NCI-H510A treated with DMSO at 0.1 percent for 48 hours (cell line): ENCODE results near the gene LEFTY2.
A peak's percentile ranks its signal among the peaks of the same experiment; 100 is the strongest.
"Not testable (repeated sequence)": the region's sequence is repeated elsewhere in the genome, so short reads cannot be mapped to it uniquely, and the experiment has no call there.

Experiments
- DNase-seq: peaks from one replicate; lab custom pipeline; 2025; lab: John Stamatoyannopoulos, UW

The LEFTY2 gene

DNA sequence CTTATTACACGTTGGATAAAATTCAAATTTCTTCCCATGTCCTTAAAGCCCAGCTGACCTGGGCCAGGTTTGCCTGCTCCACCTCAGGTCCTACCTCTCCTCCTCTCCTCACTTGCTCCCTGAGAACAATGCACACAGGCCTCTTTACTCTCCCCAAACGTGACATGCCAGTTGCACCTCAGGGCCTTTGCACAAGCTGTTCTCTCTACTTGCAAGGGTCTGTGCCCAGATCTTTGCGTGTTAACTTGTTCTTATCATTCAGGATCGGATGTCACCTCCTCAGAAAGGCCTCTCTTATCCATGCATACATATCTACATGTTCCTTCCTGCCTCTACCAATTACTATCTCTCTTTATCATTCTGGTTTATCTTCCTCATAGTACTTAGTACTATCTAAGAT, 37.4 kb downstream of the LEFTY2 start:
- no peak for DNase-seq

DNA sequence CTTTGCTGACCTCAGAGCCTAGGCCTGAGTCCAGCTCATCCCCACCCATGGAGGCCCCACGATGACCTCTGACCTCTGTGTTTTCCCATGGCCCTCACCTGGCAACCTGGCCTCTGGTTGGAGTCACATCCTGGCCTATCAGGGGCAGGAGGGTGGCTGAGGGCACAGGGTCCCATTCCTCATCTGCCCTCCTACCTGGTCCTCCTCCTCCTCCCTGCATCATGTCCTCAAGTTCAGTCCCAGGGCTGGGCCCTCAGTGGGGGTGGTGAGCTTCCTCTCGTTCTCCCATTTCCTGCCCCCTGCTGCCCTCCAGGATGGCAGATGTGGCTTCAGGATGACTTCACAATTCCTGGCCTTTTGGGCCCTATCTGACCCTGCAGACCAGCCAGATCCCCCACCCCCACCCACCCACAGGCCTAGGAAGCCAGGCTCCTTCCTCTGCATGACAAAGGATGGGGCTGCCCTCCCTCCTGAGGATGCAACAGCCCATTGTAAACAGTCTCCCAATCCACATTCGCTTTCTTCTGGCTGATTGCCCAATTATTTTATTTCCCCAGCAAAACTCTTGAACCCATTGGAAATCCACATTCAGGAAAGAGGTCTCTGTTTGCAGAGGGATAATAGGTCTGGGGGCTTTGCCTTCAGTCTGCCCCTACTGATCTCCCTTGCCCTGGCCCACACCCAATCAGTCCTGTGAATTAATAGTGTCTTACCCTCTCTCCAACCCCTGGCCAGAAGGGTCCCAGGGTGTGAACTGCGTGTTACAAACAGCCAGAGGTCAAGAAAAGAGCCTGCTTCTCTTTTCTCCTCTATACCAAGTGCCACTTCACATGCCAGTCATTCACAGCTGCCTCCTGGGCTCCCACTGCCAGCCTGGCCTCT, 41.7 kb downstream of the LEFTY2 start:
- no peak for DNase-seq

DNA sequence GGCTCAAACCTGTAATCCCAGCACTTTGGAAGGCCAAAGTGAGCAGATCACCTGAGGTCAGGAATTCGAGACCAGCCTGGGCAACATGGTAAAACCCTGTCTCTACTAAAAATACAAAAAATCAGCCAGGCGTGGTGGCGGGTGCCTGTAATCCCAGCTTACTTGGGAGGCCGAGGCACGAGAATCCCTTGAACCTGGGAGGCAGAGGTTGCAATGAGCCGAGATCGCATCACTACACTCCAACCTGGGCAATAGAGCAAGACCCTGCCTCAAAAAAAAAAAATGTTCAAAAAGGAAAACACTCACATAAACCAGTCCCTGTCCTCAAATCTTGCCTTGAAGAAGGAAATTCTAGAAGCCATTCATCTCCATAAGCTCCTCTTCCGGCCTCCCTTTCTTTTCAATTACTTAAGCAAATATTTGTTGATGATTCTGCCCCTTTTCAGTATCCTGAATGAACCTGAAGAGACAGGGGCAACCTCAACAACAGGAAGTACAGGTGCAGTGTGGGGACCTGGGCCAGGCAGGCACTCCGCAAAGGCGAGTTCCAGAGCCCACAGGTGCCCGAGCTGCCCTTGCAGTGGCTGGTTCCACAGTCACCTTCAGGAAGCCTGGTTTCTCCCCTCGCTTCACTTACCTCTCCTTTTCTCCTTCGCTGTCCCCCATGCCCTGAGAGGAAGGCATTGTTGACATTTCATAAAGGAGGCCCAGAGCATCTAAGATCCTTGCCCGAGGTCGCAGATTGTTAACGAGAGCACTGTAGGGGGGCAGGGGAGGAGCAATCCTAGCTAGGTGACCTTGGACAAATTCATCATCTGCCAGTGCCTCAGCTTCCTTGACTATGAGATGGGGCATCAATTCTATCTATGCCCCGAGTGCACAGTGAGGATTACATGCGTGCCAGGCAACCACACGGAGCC, 43.2 kb downstream of the LEFTY2 start:
- DNase-seq = peak; percentile 81

DNA sequence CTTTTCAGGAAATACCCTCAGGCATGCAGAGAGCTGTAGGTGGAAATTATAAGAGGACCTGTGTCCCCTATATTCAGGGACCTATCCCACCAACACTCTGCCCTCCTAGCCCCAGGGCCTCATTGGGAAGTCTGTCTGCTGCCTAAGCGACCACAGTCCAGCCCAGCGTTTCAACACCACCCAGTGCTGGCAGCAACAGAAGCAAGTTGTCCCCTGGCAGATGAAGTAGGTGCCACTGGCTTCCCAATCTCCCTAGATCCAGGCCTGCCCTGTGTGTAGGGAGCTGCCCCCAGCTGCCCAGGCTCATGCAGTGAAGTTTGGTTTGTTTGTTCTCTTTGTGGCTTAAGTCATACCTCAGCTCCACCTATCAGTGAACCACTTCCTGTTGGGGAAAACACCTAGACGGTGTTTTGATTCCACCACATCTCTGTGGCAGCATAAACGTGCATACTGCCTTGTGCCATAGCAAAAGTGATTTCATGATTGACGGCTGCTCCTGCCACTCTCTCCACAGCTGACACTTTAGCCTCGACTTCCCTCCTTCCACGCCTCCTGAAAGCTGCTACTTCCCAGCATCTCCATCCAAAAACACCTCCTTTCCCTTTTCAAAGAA, 44.0 kb downstream of the LEFTY2 start:
- DNase-seq = peak; percentile 84

DNA sequence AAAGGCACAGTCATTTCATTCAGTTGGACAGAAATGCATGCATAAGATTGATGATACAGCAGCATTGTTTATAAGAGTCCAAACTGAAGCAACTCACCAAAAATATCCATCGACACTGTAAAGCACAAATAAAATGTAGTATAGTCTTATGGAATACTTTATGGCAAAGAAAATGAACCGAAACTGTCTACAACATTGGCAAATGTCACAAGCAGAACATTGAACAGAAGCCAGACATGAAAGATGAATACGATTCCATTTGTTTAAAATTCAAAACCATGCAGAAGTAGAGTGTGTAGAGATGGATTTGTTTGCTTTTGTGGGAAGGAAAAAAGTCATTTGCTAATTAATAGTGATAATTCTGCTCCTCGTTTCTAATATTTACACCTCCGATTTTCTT, 44.5 kb downstream of the LEFTY2 start:
- no peak for DNase-seq

DNA sequence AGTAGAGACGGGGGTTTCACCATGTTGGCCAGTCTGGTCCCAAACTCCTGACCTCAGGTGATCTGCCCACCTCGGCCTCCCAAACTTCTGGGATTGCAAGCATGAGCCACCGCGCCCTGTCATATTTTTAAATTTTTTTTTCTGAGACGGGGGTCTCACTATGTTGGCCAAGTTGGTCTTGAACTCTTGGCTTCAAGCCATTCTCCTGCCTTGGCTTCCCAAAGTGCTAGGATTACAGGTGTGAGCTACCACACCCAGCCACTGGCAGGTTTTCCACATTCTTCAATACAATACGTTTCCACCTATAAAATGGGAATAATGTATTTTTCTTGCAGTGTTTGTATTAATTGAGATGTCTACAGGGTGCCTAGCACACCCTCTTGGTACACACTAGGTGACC, 48.7 kb downstream of the LEFTY2 start:
- no peak for DNase-seq

DNA sequence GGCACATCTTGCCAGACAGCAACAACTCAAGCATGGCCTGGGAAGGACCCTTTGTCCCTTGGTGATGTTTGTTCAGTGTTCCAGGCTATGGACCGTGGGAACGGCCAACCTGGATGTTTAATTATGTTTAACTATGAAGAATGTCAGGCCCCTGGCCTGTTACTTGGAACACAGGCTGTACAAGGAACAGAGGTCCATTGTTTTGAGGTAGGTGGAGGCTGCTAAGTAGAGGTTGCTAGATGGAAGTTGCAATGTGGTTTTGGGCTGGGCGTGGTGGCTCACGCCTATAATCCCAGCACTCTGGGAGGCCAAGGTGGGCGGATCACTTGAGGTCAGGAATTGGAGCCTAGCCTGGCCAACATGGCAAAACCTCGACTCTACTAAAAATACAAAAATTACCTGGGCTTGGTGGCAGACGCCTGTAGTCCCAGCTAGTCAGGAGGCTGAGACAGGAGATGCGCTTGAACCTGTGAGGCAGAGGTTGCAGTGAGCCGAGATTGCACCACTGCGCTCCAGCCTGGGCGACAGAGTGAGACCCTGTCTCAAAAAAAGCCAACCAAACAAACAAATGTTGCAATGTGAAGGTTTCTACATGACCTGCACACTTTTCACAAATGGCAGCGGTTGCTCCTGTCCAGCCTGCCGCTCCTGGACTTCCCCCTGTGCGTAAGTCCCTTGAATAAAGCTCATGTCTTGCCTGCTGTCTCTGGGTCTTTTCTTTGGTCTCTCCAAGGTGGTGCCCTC, 49.6 kb downstream of the LEFTY2 start:
- no peak for DNase-seq

DNA sequence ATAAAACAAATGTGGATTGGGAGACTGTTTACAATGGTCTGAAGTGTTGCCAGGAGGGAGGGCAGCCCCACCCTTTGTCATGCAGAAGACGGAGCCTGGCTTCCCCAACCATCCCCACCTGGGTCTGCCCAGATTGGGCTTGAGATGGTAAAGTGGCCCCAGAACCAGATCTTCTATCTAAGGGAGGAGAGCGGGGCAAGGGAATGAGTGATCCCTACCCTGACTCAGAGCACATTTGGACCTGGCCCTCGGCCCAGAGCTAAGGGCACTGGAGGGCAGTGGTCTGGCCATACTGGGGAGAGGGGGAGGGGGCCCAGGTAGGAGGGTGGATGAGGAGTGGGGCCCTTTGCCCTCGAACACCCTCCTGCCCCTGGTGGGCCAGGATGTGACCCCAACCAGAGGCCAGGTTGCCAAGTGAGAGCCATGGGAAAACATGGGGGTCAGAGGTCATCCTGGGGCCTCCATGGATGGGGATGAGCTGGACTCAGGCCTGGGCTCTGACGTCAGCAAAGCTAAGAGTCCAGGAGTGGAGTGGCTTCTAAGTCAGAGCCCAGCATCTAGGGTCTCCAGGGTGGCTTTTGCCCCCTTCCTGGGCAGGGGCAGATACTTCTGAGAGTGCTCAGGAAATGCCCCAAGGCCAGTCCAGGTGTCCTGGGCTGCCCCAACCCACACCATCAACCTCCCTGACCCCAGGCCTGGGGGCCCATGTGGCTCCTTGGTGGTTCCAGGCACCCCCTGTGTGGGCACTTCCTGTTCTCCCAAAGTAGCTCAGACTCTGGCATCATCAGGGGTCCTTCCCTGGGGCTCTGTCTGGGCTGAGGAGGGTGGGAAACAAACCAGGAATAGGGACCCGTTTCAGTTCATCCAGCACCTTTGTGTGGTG, 50.4 kb downstream of the LEFTY2 start:
- no peak for DNase-seq

DNA sequence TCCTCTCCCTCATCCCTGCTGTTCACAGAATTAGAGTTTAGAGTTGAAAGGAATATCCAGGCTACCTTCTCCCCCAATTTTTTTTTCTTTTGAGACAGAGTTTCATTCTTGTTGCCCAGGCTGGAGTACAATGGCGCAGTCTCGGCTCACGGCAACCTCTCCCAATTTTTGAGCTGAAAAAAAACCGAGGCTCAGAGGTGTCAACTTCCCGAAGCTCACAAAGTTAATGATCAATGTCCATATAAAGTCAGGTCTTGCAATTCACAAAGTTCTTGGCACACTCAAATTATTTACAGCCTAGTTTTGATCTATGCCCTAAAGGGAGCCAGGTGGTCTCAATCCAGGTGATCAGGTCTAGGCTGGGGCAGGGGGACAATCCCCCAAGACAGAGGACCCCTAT, 51.3 kb downstream of the LEFTY2 start:
- DNase-seq = no peak

DNA sequence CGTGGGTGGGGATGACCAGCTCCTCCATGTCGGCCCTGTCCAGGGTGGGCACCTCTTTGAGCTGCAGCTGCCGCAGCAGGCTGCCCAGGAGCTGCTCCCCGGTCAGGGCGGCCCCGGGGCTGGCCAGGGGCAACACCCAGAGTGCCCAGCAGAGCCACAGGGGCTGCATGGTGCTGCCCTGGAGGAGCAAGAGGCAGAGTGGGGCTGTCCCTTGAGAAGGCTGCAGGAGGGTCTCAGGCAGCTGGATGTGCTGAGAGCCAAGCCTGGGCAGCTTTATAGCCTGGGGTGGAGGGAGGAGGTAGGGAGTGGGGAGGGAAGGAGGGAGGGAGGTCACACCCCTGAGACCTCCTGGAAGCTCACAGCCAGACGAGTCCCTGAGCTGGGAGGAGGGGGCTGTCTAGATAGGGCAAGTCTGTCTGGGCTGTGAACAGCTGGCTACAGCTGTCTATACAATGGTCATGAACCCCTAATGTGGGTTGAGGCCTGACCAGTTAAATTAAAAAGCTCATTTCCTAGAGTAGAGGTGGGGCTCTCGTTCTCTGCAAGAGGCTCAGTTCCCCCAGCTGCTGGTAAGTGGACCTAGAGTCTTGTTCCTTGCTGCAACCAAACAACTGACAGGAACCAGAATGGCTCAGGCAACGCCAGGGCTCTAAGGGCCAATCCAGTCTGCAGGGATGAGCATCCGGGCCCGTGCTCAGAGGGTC, 52.0 kb downstream of the LEFTY2 start, which contains the start of gene LEFTY1:
Gene LEFTY1 (minus strand): TSS at position 249 of the 704 bp plus-strand sequence. CDS start 80 bp downstream, at position 169.
- no peak for DNase-seq

DNA sequence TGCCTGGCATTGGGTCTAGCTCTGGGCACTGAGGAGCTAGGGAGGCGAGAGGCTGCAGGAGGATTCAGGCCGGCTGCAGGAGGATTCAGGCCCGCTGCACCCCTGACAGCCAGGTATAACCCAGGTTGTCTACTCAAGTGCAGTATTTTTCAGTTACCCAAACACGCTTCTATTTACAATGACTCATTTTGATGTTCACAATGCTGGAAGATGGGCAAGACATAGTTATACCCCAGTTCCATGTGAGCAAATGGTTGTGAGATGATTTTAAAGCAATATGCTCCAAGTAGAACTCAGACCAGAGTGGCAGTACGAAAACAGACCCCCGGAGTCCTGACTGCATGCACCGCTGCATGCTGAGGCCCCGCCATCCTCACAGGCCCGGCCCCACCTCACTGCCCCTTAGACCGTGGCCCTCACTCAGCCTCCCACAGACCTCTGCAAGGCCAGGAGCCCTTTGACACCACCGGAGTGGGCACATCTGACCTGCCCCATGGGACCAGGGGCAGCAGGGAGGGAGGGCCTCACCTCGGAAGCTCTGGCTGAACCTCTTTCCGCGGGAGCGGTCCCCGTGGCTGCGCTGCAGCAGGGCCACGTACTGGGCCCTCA, 52.6 kb downstream of the LEFTY2 start:
- DNase-seq = no peak

DNA sequence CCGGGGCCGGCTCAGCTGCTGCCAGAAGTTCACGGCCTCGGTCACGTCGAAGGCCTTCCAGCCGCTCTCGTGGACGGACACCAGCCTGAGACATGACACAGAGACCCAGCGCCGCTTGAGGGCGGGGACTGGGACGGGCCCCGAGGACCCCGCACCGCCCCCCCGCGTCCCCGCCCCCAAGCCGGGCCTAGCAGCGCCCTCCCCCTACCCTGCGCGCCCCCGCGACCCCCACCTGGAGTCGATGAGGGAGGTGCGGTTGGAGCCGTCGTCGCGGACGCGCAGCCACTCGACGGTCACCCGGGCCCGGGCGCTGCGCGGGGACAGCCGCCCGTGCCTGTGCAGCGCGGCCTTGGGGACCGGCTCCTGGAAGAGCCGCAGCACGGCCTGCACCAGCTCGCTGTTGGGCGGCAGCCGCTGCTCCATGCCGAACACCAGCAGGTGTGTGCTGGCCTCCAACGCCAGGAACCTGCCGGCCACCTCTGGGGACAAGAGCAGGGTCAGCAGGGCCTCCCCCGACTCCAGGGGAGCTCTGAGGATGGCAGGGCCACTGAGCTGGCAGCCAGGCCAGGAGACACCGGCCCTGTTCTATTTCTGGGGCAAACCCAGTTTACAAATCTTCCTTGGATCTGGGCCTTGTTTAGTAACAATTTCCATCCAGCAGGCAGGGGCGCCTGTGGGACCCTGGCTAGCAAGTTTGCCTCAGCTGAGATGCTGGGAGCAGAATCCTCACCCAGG, 53.3 kb downstream of the LEFTY2 start:
- not testable (repeated sequence) for DNase-seq

DNA sequence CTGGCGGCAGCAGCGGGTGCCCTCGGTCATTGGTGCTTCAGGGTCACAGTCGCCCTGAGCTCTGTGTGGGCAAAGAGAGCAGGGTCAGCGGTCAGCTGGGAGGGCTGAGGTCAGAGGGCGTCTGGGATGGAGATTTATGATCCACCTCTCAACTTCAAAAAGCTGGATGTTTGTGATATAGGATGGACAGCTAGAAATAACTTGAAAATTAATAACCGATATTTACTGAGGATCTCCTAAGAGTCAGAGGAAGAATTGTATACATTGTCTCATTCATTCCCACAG, 54.0 kb downstream of the LEFTY2 start:
- DNase-seq = no peak
